NCI-H345 treated with DMSO at 0.1 percent for 48 hours (cell line): ENCODE results near the gene CHCHD6.

Experiments used
- DNase-seq: peaks from one replicate; lab custom pipeline; 2025; ENCODE audit not compliant: unreplicated experiment; lab: John Stamatoyannopoulos, UW

CHCHD6 gene

DNA sequence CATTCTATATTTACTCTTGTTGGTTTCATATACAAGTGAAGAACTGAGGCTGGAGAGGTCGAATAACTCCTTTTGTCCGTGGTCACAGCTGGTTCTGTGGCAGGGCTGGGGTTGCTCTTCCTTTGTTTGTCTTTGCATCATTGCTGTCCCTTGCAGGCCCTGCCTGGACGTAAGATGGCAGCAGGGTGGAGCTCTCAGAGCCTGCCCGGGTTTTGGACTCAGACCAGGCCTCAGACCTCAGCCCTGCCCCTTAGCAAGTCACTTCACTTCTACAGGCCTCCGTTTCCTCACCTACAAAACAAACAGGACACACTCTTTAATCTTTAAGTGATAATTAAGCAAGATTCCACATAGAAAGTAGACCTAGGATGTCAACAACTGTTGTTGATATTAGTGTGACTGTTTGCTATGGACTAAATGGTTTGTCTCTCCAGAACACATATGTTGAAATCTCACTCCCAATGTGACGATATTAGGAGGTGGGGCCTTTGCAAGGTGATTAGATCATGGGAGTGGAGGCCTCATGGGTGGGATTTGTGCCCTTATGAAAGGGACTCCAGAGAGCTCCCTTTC, 213.3 kb downstream of the CHCHD6 start:
- no peak for DNase-seq

DNA sequence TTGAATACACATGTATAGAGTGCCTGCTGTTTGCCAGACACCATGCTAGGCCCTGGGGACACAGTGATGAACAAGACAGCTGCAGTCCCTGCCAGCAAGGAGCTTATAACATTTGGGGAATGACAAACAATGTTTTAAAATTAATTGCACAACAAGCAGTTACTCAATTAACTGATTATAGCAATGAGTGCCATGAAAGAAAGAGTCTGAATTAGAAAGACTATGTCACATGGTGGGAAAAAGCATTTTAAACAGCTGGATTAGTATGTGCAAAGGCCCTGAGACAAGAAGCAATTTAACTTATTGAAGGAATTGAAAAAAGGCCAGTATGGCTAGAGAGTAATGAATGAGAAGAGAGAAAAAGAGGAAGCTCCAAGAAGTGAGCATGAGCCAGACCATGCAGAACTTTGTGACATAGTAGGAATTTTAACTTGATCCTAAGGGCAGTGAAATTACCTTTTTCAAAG, 214.3 kb downstream of the CHCHD6 start:
- no peak for DNase-seq

DNA sequence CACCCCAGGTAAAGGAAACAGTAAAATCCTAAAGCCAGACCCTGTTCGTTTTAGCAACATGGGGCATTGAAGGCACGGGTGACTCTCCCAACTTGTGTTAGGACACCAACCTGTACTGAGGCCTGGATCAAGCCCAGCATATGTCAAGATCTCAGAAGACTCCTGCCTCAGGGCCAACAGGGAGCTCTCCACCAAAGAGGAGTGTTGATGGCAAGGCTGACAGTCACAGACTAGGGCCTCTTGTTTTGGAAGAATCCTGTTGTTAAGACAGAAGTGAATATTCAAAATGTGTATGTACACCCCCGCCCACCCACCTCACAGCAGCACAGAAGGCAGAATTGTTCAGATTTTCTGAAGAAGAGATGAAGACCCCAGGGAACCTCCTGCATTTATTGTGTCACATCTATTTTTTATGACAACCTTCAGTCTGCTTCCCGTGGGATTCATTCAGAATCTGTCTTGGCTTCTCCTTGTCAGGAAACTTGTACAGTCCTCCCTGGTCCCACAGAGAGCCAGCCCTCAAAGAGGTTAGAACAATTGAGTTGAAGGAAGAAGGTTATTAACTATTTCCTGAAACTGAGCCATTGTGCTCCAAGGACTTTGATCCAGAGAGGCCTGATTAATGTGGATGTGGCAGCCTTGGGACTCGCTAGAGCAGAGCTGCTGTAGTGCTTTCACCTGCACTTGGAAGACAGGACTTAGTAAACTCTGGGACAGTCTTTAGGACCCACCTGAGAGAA, 217.2 kb downstream of the CHCHD6 start:
- DNase-seq = no peak

DNA sequence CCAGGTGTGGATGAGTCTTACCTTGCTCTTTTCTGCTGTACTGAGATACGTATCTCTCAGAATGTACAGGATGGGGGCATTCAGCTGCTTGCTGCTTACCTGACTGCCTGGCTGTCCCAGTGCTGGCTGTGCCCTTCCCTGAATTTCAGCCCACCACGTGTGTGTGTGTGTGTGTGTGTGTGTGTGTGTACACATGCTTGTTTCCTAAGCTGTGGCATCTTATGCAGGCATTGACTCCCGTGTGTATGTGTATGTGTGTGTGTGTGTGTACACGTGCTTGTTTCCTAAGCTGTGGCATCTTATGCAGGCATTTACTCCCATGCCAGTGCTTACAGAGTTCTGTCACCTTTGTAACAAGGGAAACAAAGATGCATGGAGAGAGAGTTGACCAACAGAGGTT, 218.4 kb downstream of the CHCHD6 start:
- DNase-seq = no peak

DNA sequence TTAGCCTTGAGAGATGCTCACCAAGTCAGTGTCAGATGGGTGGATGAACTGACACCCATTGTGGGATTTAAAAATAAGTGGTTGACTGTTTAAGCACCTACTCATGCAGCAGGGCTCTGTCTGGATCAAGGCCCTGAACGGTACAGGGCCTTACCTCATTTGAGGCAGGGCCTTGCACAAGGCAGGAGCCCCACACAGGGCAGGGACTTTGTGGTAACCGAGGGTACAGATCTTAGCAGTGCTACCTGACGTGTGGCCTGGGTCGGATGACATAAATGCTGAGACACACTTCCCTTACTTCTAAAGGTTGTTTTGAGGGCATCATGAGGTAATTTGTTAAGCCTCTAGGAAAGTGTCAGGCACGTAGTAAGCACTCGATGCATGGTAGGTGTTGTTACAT, 219.4 kb downstream of the CHCHD6 start:
- no peak for DNase-seq

GRCh38 chr3:126923895-126924294, 219.9 kb downstream of the CHCHD6 start:
- DNase-seq = no peak

GRCh38 chr3:126924458-126924857, 220.4 kb downstream of the CHCHD6 start:
- no peak for DNase-seq

DNA sequence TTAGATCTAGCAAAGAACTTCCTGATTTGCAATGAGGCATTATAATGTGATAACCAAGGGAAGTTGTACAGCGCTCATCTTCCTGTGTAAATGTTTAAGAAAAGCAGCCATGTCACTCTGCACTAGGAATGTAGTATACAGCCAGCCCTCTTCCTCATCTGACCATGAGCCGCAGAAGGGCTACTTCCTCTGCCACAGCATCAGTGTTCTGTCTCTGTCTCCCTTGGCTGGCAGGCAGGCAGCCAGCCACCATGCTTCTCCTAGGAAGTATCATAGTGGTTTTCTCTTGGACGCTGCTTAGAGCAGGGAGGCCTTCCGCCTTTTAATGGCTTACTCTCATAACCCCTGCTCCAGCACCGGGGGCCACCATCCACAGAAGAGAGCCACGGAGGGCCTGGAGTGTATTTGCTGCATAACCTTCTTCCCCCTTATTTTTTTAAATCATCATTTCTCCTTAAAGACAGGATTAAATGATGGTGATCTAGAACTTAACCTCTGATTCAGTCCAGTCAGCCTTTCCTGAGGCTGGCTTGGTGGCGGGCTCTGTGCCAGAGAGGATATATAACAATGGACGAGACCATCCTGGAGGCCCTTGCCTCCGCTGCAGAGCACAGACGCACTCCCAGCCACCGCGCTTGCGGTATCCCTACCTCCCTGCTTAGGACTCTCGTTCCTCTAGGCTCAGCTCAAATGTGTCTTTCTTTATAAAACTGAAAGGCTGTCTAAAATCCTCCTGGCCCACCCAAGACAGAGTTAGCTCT, 221.6 kb downstream of the CHCHD6 start:
- no peak for DNase-seq

DNA sequence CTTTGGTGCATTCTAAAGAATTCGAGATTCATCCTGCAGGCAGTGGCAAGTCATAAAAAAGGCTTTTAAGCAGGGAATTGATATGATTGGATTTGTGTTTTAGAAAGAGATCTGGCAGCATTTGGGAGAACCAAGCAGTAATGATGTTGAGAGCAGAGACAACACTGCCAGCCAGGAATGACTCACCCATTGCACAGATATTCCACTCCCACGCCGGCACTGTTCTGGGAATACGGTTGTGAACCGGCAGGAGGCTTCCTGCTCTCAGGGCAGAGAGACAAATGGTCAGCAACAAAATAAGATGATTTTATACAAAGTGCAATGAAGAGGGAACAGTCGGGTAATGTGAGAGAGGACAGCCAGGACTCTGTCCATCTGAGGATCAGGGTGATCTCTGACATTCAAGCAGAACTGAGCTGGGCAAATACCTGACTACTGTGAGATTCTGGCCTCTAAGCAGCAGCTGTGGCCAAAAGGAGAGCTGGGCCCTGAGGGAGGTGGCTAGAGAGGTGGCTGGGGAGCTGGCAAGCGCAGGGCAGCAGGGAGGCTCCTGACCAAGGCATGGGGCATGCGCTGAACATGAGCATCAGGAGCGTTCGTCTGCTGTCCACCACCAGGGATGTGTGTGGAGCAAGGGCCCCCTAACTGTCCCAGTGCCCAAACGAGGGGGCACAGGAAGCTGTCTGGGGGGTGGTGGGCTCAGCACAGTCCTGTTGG, 222.8 kb downstream of the CHCHD6 start:
- no peak for DNase-seq

DNA sequence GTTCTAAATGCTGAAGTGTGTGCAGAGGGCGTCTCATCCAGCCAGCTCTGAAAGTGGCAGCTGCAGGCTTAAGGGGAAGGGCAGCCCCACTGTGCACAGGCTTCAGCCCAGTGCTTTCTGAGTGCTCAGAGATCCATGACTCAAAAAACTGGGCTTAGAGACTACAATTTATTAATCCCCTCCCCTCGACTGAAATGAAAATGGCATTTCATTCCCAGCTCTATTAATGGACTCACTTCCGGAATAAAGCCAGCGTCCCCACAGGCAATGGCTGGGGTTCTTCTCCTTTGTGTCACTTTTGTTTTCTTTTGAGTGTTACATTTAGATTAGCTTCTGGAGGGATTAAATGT, 223.3 kb downstream of the CHCHD6 start:
- DNase-seq = no peak

DNA sequence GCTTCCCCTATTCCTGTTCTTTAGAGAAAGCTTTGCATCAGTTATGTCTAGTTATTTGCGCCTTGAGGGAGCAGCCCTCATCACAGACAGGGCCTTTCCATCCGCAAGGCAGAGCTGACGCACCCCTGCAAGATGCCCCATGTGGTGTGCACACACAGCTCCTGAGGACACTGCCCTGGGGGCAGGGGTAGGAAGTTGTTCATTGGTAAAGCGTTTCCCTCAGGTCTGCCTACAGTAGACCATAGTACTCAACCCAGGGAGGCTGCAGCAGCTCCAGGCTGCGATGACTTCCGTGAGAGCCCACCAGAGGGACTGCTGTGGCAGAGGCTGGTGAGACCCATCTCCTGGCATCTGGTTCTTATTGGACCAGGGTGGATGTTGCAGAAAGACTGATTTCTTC, 223.8 kb downstream of the CHCHD6 start:
- DNase-seq = no peak

DNA sequence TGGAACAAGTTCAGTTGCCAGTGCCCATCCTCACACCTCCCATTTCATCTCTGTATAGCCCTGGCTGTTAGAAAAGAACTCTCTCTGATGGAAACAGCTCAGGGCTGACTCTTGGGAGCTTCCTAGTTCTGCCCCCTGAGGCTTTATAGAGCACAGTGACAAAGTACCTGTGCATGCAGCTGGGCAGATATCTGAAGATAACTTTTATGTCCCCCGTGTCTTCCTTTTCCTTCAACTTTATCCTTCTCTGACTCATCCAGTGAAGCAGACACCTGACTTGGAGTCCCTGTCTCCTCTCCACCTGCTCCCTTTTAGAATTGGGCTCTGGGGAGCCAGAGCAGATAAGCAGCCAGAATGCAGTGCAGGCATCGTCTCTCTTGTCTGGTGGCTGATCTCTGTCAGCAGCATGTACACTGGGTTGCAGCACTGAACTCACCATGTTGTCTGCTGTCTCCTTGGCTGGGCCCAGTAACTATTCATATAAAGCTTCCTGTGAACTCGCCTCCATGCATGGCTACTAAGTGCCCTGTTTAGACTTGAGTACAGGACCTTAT, 225.0 kb downstream of the CHCHD6 start:
- DNase-seq = no peak

- no peak for DNase-seq
Measured at GRCh38 chr3:126930936-126931600, 227.0 kb downstream of the CHCHD6 start.

DNA sequence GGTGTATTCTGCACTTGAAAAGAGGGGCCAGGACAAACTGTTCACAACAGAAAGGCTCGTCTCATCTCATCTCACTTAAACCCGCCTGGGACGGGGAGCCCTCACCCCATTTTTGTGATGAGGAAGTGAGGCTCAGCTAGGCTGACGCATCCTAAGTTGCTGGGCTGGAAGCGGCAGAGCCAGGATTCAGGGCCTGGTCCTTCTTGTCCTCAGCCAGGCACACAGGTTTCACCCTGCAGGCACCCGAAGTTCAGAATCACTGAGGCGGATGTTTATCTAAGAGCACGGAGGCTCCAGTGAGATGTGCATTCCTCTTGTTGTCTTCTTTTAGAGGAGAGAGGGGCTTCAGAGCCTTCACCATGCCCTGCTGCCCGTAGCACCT, 227.8 kb downstream of the CHCHD6 start:
- DNase-seq = no peak

DNA sequence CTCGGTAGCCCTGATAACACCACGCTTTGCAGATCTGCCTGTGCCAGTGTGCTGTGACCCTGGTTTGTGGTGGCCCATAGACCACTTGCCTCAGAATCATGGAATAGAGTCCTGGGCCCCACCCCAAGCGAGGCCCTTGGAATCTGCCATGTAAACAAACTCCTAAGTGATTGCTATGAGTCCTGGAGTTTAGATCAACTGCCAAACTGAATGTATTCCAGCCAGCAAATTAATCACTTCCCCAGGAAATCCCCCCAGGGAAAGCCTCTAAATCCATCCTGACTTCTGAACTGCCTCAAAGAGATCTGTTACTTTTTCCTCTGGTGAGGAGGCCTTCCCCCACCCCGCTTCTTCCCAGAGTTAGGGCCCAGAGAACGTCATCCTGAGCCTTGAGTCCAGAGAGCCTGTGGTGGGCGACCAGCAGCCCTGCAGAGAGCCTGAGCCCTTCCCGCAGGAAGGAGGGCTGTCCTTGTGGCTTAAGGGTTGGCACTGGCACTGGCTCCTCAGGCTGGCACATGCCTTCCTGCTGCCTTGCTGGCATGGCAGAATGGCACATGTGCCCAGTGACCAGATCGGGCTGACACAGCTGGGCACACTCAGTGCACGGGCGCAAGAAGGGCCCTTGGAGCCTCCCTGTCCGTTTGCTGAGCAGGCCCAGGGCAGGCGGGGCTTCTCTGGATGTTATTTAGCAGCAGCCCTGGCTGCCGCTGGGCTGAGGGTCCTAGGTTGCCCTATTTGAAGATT, 228.3 kb downstream of the CHCHD6 start:
- no peak for DNase-seq

GRCh38 chr3:126934031-126934531, 230.0 kb downstream of the CHCHD6 start:
- no peak for DNase-seq

DNA sequence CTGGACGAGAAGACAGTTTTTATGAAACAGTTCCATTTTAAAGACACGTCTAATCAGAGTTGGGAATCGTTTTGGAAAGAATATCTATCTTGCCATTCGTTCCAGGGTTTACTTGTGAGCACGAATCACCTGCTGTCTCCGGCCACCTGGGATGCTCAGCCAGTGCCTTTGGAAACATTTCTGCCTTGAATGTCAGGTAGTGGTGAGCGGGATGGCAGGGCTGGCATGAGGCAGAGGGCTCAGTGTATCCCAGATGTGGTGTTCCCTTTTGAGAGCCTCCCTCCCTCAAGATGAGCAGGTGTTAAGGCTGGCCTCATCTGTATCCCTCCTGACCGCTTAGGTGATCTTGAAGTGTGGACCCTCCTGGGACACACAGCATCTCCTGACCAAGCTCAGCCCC, 231.0 kb downstream of the CHCHD6 start:
- no peak for DNase-seq

GRCh38 chr3:126935756-126936509, 231.9 kb downstream of the CHCHD6 start:
- no peak for DNase-seq

DNA sequence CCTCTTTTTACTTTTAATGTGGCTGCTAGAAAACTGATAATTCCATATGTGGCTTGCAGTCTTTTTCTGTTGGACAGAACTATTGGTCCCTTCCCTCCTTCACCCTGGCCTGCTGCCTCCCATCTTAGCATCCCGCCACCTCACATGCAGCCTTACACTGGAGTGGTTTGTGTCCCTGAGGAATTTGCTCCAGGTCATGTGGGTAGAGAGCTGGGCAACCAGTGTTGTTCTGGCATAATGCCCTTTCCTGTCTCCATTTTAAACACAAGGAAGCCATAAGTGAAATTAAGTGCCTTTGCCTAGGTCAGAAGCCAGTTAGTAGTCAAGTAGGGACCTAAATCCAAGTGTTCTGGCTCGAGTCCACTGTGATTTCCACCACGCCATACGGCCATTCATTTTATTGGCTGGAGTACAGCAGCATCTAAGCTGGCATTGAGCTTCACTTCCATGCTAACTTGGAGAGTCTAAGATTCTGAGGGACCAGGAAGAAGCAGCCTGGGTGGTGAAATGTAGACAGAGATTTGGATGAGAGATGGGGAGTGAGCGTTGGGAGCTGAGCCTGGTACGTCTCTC, 232.9 kb downstream of the CHCHD6 start:
- DNase-seq = no peak
